Neural cell (in vitro differentiated cells): ENCODE results near the gene LRGUK. TPM values are rescaled to one million over a fixed set of nuclear protein-coding genes. Genes with fewer than 3 reads are reported as not detected.

Experiments used
- H2AFZ ChIP-seq: fragments of 200-600, 300-800 bp; sonication (generic), shearing (Covaris generic); 2 replicates; pipeline ENCODE4 v1.6.0; 2014; ENCODE audit warnings: low read depth, mild to moderate bottlenecking, antibody characterized with exemption, low read length, moderate library complexity
- H3F3A ChIP-seq: fragments of 200-600 bp; shearing (Covaris generic); 2 replicates; pipeline ENCODE4 v1.6.1; 2016; ENCODE audit warnings: mild to moderate bottlenecking, moderate library complexity, mixed read lengths, antibody characterized with exemption, low read length; ENCODE audit not compliant: insufficient read depth, poor library complexity, severe bottlenecking
- H3K27ac ChIP-seq: fragments of 200-600, 300-800 bp; sonication (generic), shearing (Covaris generic); 2 replicates; pipeline ENCODE4 v1.5.1; 2014; ENCODE audit warnings: mild to moderate bottlenecking, low read length, moderate library complexity
- H3K27me3 ChIP-seq: fragments of 300-800, 200-600 bp; sonication (generic), shearing (Covaris generic); 2 replicates; pipeline ENCODE4 v1.6.0; 2014; ENCODE audit warnings: mild to moderate bottlenecking, low read depth, low read length, moderate library complexity; ENCODE audit not compliant: insufficient read depth
- H3K36me3 ChIP-seq: fragments of 300-800, 200-600 bp; sonication (generic), shearing (Covaris generic); 2 replicates; pipeline ENCODE4 v1.5.1; 2014; ENCODE audit warnings: mild to moderate bottlenecking, antibody characterized with exemption, low read length, moderate library complexity; ENCODE audit not compliant: insufficient read depth
- H3K4me2 ChIP-seq: fragments of 300-800, 200-600 bp; sonication (generic), shearing (Covaris generic); 2 replicates; pipeline ENCODE4 v1.6.0; 2014; ENCODE audit warnings: mild to moderate bottlenecking, low read length
- H3K4me3 ChIP-seq: fragments of 300-800, 200-600 bp; sonication (generic), shearing (Covaris generic); 2 replicates; pipeline ENCODE4 v1.5.1; 2014; ENCODE audit warnings: mild to moderate bottlenecking, low read length, moderate library complexity
- H3K79me2 ChIP-seq: fragments of 200-600 bp; shearing (Covaris generic); replicated peaks from 2 replicates; pipeline ENCODE4 v1.6.0; 2014; ENCODE audit warnings: mild to moderate bottlenecking, low read length, moderate library complexity; ENCODE audit not compliant: insufficient read depth
- H3K9ac ChIP-seq: fragments of 300-800, 200-600 bp; sonication (generic), shearing (Covaris generic); 2 replicates; pipeline ENCODE4 v1.6.1; 2016; ENCODE audit warnings: mild to moderate bottlenecking, low read length, mixed read lengths
- H3K9me2 ChIP-seq: fragments of 200-600 bp; shearing (Covaris generic); 2 replicates; pipeline ENCODE4 v1.6.1; 2016; ENCODE audit warnings: mild to moderate bottlenecking, low read length, mixed read lengths; ENCODE audit not compliant: insufficient read depth
- H3K9me3 ChIP-seq: fragments of 200-600, 300-800 bp; sonication (generic), shearing (Covaris generic); 2 replicates; pipeline ENCODE4 v1.6.1; 2016; ENCODE audit warnings: mild to moderate bottlenecking, mixed run types, low read length, moderate library complexity, mixed read lengths
- H4K20me1 ChIP-seq: fragments of 200-600 bp; shearing (Covaris generic); 2 replicates; pipeline ENCODE4 v1.6.1; 2016; ENCODE audit warnings: mild to moderate bottlenecking, mixed run types; ENCODE audit not compliant: insufficient read depth
- CTCF ChIP-seq: fragments of 450-650 bp; IDR thresholded peaks from 2 replicates; pipeline ENCODE4 v1.5.1; 2014; ENCODE audit warnings: antibody characterized with exemption, mild to moderate bottlenecking, moderate library complexity; ENCODE audit not compliant: poor library complexity, severe bottlenecking
- MXI1 ChIP-seq: fragments of 450-650 bp; conservative IDR thresholded peaks from 2 replicates; pipeline ENCODE4 v1.6.1; 2014; ENCODE audit warnings: antibody characterized with exemption, mild to moderate bottlenecking; ENCODE audit not compliant: poor library complexity, severe bottlenecking
- RAD21 ChIP-seq: fragments of 450-650 bp; conservative IDR thresholded peaks from 2 replicates; pipeline ENCODE4 v1.6.1; 2014; ENCODE audit warnings: antibody characterized with exemption, mild to moderate bottlenecking, moderate library complexity
- REST ChIP-seq: IDR thresholded peaks from 2 replicates; pipeline ENCODE4 v1.6.1; 2012; ENCODE audit warnings: borderline replicate concordance
- TAF1 ChIP-seq: IDR thresholded peaks from 2 replicates; pipeline ENCODE4 v1.6.1; 2012; ENCODE audit warnings: low read depth
- polyA plus RNA-seq: library from polyadenylated mRNA; depleted of rRNA; stranded (reverse); fragments of >200 nt; gene quantifications from 2 replicates; pipeline ENCODE4 v1.2.3, GENCODE V29; 2014

Gene LRGUK
- polyA plus RNA-seq, 1 donor from 2014 or later = 4.9 TPM

GRCh38 chr7:134196439-134196838, 69.3 kb downstream of the LRGUK start:
- Histone ChIP-seq H3K27me3 (no peaks in the 10 kb centered on the region), H3K9ac (no peak overlapping the region), H3K27ac (no peak overlapping the region), H2AFZ (no peak overlapping the region), H3K9me3 (no peaks in the 10 kb centered on the region), H3K36me3 (no peaks in the 10 kb centered on the region), H3K9me2 (no peaks in the 10 kb centered on the region), H3F3A (no peaks in the 10 kb centered on the region), H4K20me1 (no peaks in the 10 kb centered on the region), H3K79me2 (no peaks in the 10 kb centered on the region), H3K4me2 (no peak overlapping the region), H3K4me3 (no peak overlapping the region)
- TF ChIP-seq TAF1 = no peak
- no peak for TF ChIP-seq REST
- TF ChIP-seq CTCF = no peak
- no peak for TF ChIP-seq MXI1

GRCh38 chr7:134197345-134197744, 70.2 kb downstream of the LRGUK start:
- no peak overlapping the region for H3K27ac ChIP-seq
- no peaks in the 10 kb centered on the region for H3K9me2 ChIP-seq
- H4K20me1 ChIP-seq = no peaks in the 10 kb centered on the region
- H3K4me3 ChIP-seq = no peak overlapping the region
- no peaks in the 10 kb centered on the region for H3K9me3 ChIP-seq
- H3K36me3 ChIP-seq = no peaks in the 10 kb centered on the region
- no peak overlapping the region for H2AFZ ChIP-seq
- no peaks in the 10 kb centered on the region for H3F3A ChIP-seq
- H3K27me3 ChIP-seq = no peaks in the 10 kb centered on the region
- no peaks in the 10 kb centered on the region for H3K79me2 ChIP-seq
- no peak overlapping the region for H3K4me2 ChIP-seq
- H3K9ac ChIP-seq = no peak overlapping the region
- TF ChIP-seq RAD21 = no peak
- no peak for TF ChIP-seq MXI1
- TF ChIP-seq REST = no peak
- TF ChIP-seq TAF1 = no peak
